Measurements from ENCODE around the gene SPRED2. TPM values are rescaled to one million over a fixed set of nuclear protein-coding genes. Genes with fewer than 3 reads are reported as not detected.

The SPRED2 gene
- total and polyA plus RNA-seq, 2 of the 8 experiments (the other 6 are each of a cell fraction or from before 2014, with no cell fraction given): 15.3 to 22.5 TPM

GRCh38 chr2:65299246-65299645 is 133.2 kb downstream of the SPRED2 start:
- Histone ChIP-seq H3K9me3 (ENCODE audit: insufficient read depth in 2 of 2, low read depth in 1 of 2, low read length in 1 of 2) (no peaks in the 10 kb centered on the region), H3K4me1 (replicated peaks in 1 of 4; ENCODE audit: control insufficient read depth in 3 of 4, insufficient read depth in 4 of 4, low read length in 3 of 4) (peaks cover 0 to 19% (median 8%) of the 10 kb centered on the region in 4 experiments; a peak in 5 of 7 replicates), H3K36me3 (ENCODE audit: control insufficient read depth in 2 of 4, insufficient read depth in 4 of 4, low read length in 3 of 4) (no peaks in the 10 kb centered on the region), H2AK5ac (ENCODE audit: low read depth, low read length) (no peak overlapping the region), H3K23me2 (ENCODE audit: low read depth, low read length) (no peaks in the 10 kb centered on the region), H4K20me1 (replicated peaks in 1 of 2; ENCODE audit: control insufficient read depth in 1 of 2, insufficient read depth in 2 of 2, low read length in 2 of 2) (no peaks in the 10 kb centered on the region), H2BK5ac (ENCODE audit: low read depth, low read length) (no peak overlapping the region), H4K91ac (replicated peaks; ENCODE audit: insufficient read length, low read length) (no peak overlapping the region), H3K79me2 (ENCODE audit: control insufficient read depth in 1 of 2, insufficient read depth in 2 of 2, low read length in 2 of 2) (no peaks in the 10 kb centered on the region), H4K8ac (ENCODE audit: extremely low read depth, insufficient read depth, low read length) (no peak overlapping the region), H3K23ac (ENCODE audit: insufficient read length) (no peak overlapping the region), H3K79me1 (ENCODE audit: low read depth, low read length) (no peaks in the 10 kb centered on the region), H3K4ac (replicated peaks; ENCODE audit: insufficient read length, low read depth, low read length) (no peak overlapping the region), H2AFZ (ENCODE audit: low read length) (no peak overlapping the region), H2BK12ac (ENCODE audit: low read depth, low read length) (no peak overlapping the region), H3K56ac (replicated peaks; ENCODE audit: insufficient read length, low read depth, low read length) (no peak overlapping the region), H3K9ac (replicated peaks in 1 of 4; ENCODE audit: extremely low read depth in 1 of 4, low read depth in 3 of 4, low read length in 3 of 4) (no peak overlapping the region), H2BK15ac (ENCODE audit: low read length) (no peak overlapping the region), H3K27ac (ENCODE audit: low read depth, low read length) (no peak overlapping the region), H3K4me3 (ENCODE audit: extremely low read depth in 1 of 4, insufficient read depth in 2 of 4, low read depth in 3 of 4, low read length in 4 of 4) (no peak overlapping the region), H3K14ac (ENCODE audit: insufficient read length) (no peak overlapping the region), H4K5ac (ENCODE audit: insufficient read length, low read depth, low read length) (no peak overlapping the region), H2BK120ac (replicated peaks; ENCODE audit: low read depth, low read length) (no peak overlapping the region), H3K4me2 (ENCODE audit: insufficient read depth in 1 of 2, low read depth in 2 of 2, low read length in 2 of 2) (no peak overlapping the region), H2BK20ac (ENCODE audit: low read length) (no peak overlapping the region), H3K18ac (ENCODE audit: extremely low read depth, low read length) (no peak overlapping the region), H3K27me3 (replicated peaks in 1 of 4; ENCODE audit: control insufficient read depth in 3 of 4, extremely low read depth in 1 of 4, insufficient read depth in 3 of 4, low read length in 3 of 4) (no peaks in the 10 kb centered on the region; a peak in 1 of 7 replicates)
- no peak for TF ChIP-seq KDM1A (IDR thresholded peaks at IDR 0.05; ENCODE audit: borderline replicate concordance, low read length)
- no peak for TF ChIP-seq NRF1 (IDR thresholded peaks at IDR 0.05; ENCODE audit: low read depth, low read length)
- TF ChIP-seq SIRT6 (IDR thresholded peaks at IDR 0.05; ENCODE audit: low read length): no peak
- no peak for TF ChIP-seq TBP (IDR thresholded peaks at IDR 0.05; ENCODE audit: low read depth, low read length)
- TF ChIP-seq CBX8 (IDR thresholded peaks at IDR 0.05; ENCODE audit: borderline replicate concordance, low read depth, low read length): no peak
- no peak for TF ChIP-seq BACH1 (IDR thresholded peaks at IDR 0.05; ENCODE audit: low read length)
- TF ChIP-seq CEBPB (IDR thresholded peaks at IDR 0.05; ENCODE audit: low read depth, low read length): no peak
- TF ChIP-seq SUZ12 (IDR thresholded peaks at IDR 0.05; ENCODE audit: low read length): no peak
- no peak for TF ChIP-seq SAP30 (IDR thresholded peaks at IDR 0.05; ENCODE audit: insufficient read depth, insufficient replicate concordance, low read length)
- TF ChIP-seq E2F6 (IDR thresholded peaks at IDR 0.05): no peak
- DNase-seq (ENCODE audit: low read depth in 1 of 2, low spot score in 2 of 2) (no peak), FAIRE-seq (no peak)
- WGBS, 2 experiments (ENCODE audit: extremely low coverage in 1 of 2, insufficient coverage in 1 of 2, insufficient read length in 1 of 2, insufficient replicate concordance in 2 of 2, low coverage in 1 of 2, low lambda C conversion rate in 2 of 2, missing lambda C conversion rate in 1 of 2): 87% methylated on average over 7 of the region's 7 CpGs; no CpG with 5 or more reads in 1 of the 2 experiments
- ChIA-PET POLR2A (ENCODE audit: partially characterized antibody) (no interaction called here), CTCF (ENCODE audit: partially characterized antibody) (interaction anchor here (0.7 kb wide), 2 partner anchors 27 to 79 kb away, joined by 3 read pairs; no protein-coding TSS in a partner anchor)

All from H1 (cell line).